Spleen (tissue), 11 donors: ENCODE measurements around the gene ITGB8. TPM values are rescaled to one million over a fixed set of nuclear protein-coding genes. Genes with fewer than 3 reads are reported as not detected.

ENCODE experiments used
- DNase-seq: peaks from one replicate; pipeline ENCODE4 v3.0.0-alpha.2; 2020
- H3K27ac ChIP-seq, 8 donors: fragments of 200-600 bp; sonication (generic) in 7 of 8; 1 replicate in 4 of 8; 2 replicates in 4 of 8; pipeline versions ENCODE4 v1.5.0 to v1.8.0; 2016 to 2021; ENCODE audit warnings: inconsistent platforms in 4 of 8, mild to moderate bottlenecking in 4 of 8, moderate library complexity in 1 of 8
- H3K27me3 ChIP-seq, 7 donors: fragments of 200-600 bp; sonication (generic) in 6 of 7; replicated peaks in 1 of 7; 1 replicate in 4 of 7; 2 replicates in 3 of 7; pipeline versions ENCODE4 v1.5.0 to v1.8.0; 2016 to 2021; ENCODE audit warnings: inconsistent platforms in 3 of 7, mild to moderate bottlenecking in 1 of 7
- H3K36me3 ChIP-seq, 6 donors: fragments of 200-600 bp; sonication (generic) in 5 of 6; 1 replicate in 4 of 6; 2 replicates in 2 of 6; pipeline versions ENCODE4 v1.5.0 to v1.8.0; 2016 to 2021; ENCODE audit warnings: inconsistent platforms in 2 of 6
- H3K4me1 ChIP-seq, 6 donors: fragments of 200-600 bp; sonication (generic) in 5 of 6; 1 replicate in 3 of 6; 2 replicates in 3 of 6; pipeline versions ENCODE4 v1.5.0 to v1.8.0; 2016 to 2021; ENCODE audit warnings: inconsistent platforms in 3 of 6
- H3K4me3 ChIP-seq, 8 donors: fragments of 200-600 bp; sonication (generic) in 7 of 8; 1 replicate in 4 of 8; 2 replicates in 4 of 8; pipeline versions ENCODE4 v1.5.0 to v1.8.0; 2016 to 2021; ENCODE audit warnings: inconsistent platforms in 4 of 8, mild to moderate bottlenecking in 4 of 8, moderate library complexity in 2 of 8
- H3K9me3 ChIP-seq, 8 donors: fragments of 200-600 bp; sonication (generic) in 7 of 8; 1 replicate in 4 of 8; 2 replicates in 4 of 8; pipeline versions ENCODE4 v1.5.0 to v1.8.0; 2016 to 2021; ENCODE audit warnings: inconsistent platforms in 4 of 8
- CTCF ChIP-seq, 11 experiments: fragments of 200-600 bp in 7 of 11; fragments of 450-650 bp in 4 of 11; sonication (generic) in 4 of 11; IDR thresholded peaks in 8 of 11; conservative IDR thresholded peaks in 3 of 11; 1 replicate in 7 of 11; 2 replicates in 4 of 11; pipeline versions ENCODE4 v1.4.0 to v1.8.0; 2016 to 2021; ENCODE audit warnings: antibody characterized with exemption in 11 of 11, inconsistent platforms in 4 of 11, mild to moderate bottlenecking in 1 of 11
- POLR2A ChIP-seq, 3 donors: fragments of 450-650 bp; IDR thresholded peaks; one replicate each; pipeline ENCODE4 v1.5.1; 2017; ENCODE audit warnings: antibody characterized with exemption in 3 of 3, mild to moderate bottlenecking in 1 of 3
- POLR2AphosphoS5 ChIP-seq, 3 donors: sonication (generic); formaldehyde crosslinking; IDR thresholded peaks; one replicate each; pipeline ENCODE4 v1.5.1; 2017; ENCODE audit warnings: antibody characterized with exemption in 3 of 3
- WGBS, 5 donors: extraction: QIAGEN DNeasy Blood & Tissue Kit in 3 of 5; methylation state at CpG; one replicate each; pipeline versions ENCODE4 v1.1.5 to v1.1.7; 2013 to 2018; 5-methylcytosine and 5-hydroxymethylcytosine counted together
- intact Hi-C: fragments of 100-400 bp; cut with DNase I; formaldehyde crosslinking; loops from one replicate; pipeline ENCODE4 v1.15.0; 2023; ENCODE audit warnings: low total_unique reads
- polyA plus RNA-seq, 3 donors: library from polyadenylated mRNA; stranded (reverse); fragments of 200-250 nt; gene quantifications; one replicate each; pipeline ENCODE4 v1.2.1, GENCODE V29; 2013
- total RNA-seq, 7 donors: library from RNA; depleted of rRNA in 3 of 7; stranded (reverse); fragments of >200 nt in 3 of 7; fragmentation: NEBNext Ultra II Directional in 4 of 7; extraction: Animal tissue kit (Norgen Biotek cat#: 25700) in 4 of 7; gene quantifications; one replicate each; pipeline versions ENCODE4 v1.1.0 to v1.2.1, GENCODE V29; 2016 to 2021
- donor health status: healthy with polysubstance abuse.
- donor health status: DM: no; HTN: no; CAD: no; lungs with moderate emphysema.
- donor health status: DM: no; HTN: no; CAD: no.
- donor health status: Bipolar disorder and iron deficiency.
- donor health status: healthy.
- donor health status: DM: no; HTN: no; CAD: no.
- donor health status: DM: yes; HTN: yes; CAD: no.

Gene ITGB8
- total and polyA plus RNA-seq, 10 donors, result 0.11 to 1.1 (median 0.28) TPM

- WGBS, 5 donors, result 82 to 90% (median 85%) methylated on average over 4 of the region's 4 CpGs
- H3K36me3 ChIP-seq, result no peaks in the 10 kb centered on the region
- intact Hi-C loops, result no loop called here
- no peak overlapping the region for H3K27ac ChIP-seq
- peaks cover 0 to 3% (median 0%) of the 10 kb centered on the region in 6 donors for H3K4me1 ChIP-seq
- no peak overlapping the region for H3K4me3 ChIP-seq
- no peaks in the 10 kb centered on the region for H3K9me3 ChIP-seq
- DNase-seq, result no peak
- TF ChIP-seq CTCF (IDR thresholded peaks at IDR 0.05 in 8 of 11, conservative IDR thresholded peaks at IDR 0.05 in 3 of 11), result peak in 1 of 11 experiments; percentile 13
- TF ChIP-seq POLR2A (IDR thresholded peaks at IDR 0.05), result no peak
- no peak for TF ChIP-seq POLR2AphosphoS5 (IDR thresholded peaks at IDR 0.05)
- no peaks in the 10 kb centered on the region for H3K27me3 ChIP-seq
Observed at GRCh38 chr7:20402747-20403230, 72.1 kb downstream of the ITGB8 start.

- peaks cover 0 to 3% (median 0%) of the 10 kb centered on the region in 6 donors for H3K4me1 ChIP-seq
- TF ChIP-seq CTCF (IDR thresholded peaks at IDR 0.05 in 8 of 11, conservative IDR thresholded peaks at IDR 0.05 in 3 of 11) (no peak), POLR2AphosphoS5 (IDR thresholded peaks at IDR 0.05) (no peak), POLR2A (IDR thresholded peaks at IDR 0.05) (no peak)
- no peak overlapping the region for H3K27ac ChIP-seq
- no peaks in the 10 kb centered on the region for H3K36me3 ChIP-seq
- intact Hi-C loops, result no loop called here
- H3K27me3 ChIP-seq, result no peaks in the 10 kb centered on the region
- WGBS, 5 donors, result 76 to 87% (median 84%) methylated on average over 3 of the region's 3 CpGs
- no peak for DNase-seq
- no peaks in the 10 kb centered on the region for H3K9me3 ChIP-seq
- no peak overlapping the region for H3K4me3 ChIP-seq
Observed at GRCh38 chr7:20403331-20403730, 72.6 kb downstream of the ITGB8 start.

GRCh38 chr7:20404320-20404719 lies 73.6 kb downstream of the ITGB8 start:
- intact Hi-C loops, result no loop called here
- 82 to 98% (median 94%) methylated on average over 5 to 6 of the region's 6 CpGs for WGBS, 5 donors

More at GRCh38 chr7:20404320-20404719, 73.6 kb downstream of the ITGB8 start:
- no peak for DNase-seq
- no peaks in the 10 kb centered on the region for H3K27me3 ChIP-seq
- H3K9me3 ChIP-seq, result no peaks in the 10 kb centered on the region
- no peak overlapping the region for H3K4me3 ChIP-seq
- peaks cover 0 to 3% (median 0%) of the 10 kb centered on the region in 6 donors for H3K4me1 ChIP-seq
- no peaks in the 10 kb centered on the region for H3K36me3 ChIP-seq
- no peak overlapping the region for H3K27ac ChIP-seq
- TF ChIP-seq POLR2AphosphoS5 (IDR thresholded peaks at IDR 0.05), result no peak
- no peak for TF ChIP-seq CTCF (IDR thresholded peaks at IDR 0.05 in 8 of 11, conservative IDR thresholded peaks at IDR 0.05 in 3 of 11)
- no peak for TF ChIP-seq POLR2A (IDR thresholded peaks at IDR 0.05)
